Right lung (tissue), 5 donors: ENCODE measurements around the gene ABCD4. TPM values are rescaled to one million over a fixed set of nuclear protein-coding genes. Genes with fewer than 3 reads are reported as not detected.

ENCODE experiments used
- DNase-seq, 2 donors: peaks; one replicate each; pipeline ENCODE4 v3.0.0-alpha.2; 2013
- polyA plus RNA-seq, 5 donors: library from polyadenylated mRNA; unstranded; fragments of 120-200 nt; gene quantifications; one replicate each; pipeline versions ENCODE4 v1.2.1 to v1.2.3, GENCODE V29; 2013; ENCODE audit warnings: inconsistent platforms in 1 of 5, low replicate concordance in 1 of 5; ENCODE audit not compliant: insufficient read length in 5 of 5, insufficient read depth in 1 of 5

Gene ABCD4
- polyA plus RNA-seq, 5 donors: 99.9 to 135 (median 107) TPM

DNA sequence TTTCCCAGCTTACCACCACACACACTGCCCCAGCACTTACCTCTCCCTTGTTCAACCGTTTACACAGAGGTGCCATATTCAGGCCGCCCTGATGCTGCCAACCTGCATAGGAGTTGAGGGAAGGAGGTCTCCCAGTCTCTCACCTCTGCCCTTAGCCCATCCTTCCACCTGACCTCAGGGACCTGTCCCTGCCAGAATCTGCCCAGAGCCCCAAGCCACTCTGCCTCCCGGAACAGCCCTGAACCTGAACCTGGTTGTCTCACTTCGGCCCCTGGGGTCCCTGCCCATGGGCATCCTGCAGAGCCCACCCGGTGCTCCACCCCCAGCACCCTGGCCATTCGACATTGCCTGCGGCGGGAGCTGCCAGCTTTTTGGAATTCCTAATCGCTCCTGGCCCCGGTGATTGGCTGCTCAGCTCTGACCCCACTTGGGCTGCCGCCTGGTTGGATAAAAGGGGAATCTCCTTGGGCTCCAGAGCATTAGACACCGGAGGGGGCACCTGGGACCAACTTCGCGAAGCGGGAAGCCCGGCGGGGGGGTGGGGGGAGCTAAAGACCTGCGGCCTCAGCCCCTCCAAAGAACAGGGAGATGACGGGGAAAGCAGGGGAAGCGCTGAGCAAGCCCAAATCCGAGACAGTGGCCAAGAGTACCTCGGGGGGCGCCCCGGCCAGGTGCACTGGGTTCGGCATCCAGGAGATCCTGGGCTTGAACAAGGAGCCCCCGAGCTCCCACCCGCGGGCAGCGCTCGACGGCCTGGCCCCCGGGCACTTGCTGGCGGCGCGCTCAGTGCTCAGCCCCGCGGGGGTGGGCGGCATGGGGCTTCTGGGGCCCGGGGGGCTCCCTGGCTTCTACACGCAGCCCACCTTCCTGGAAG is 63.5 kb downstream of the ABCD4 start, which contains the start of gene VSX2:
Gene VSX2 (plus strand): TSS at position 476 of the 874 bp plus-strand sequence. CDS start 113 bp downstream, at position 589.
- DNase-seq: no peak

DNA sequence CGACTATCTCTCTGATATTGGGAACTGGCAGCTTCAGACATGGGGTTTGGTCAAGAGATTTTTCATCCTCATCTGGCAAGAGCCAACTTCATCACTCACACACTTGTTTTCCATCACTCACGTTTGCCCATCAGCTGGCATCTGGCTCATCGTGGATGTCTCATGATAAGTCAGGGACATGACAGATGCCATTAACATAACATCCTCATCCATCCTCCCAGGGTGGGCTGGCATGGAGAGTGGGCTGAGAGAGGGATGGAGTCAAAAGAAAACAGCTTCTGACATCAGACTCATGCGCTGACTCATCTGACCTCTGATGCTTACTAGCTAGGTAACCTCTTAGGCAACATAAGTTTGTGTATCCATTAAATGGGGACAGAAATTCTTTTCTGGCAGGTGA is 65.3 kb downstream of the ABCD4 start:
- no peak for DNase-seq

Other genes with a start within 250 kb of the ABCD4 start
- 10 to 100 TPM; 17.8 to 31.7 (median 29.2) TPM for gene ALDH6A1, start 218.5 kb downstream of the ABCD4 start, polyA plus RNA-seq
- 10 to 100 TPM; 12.7 to 19.7 (median 15.3) TPM for gene LIN52, start 218.0 kb downstream of the ABCD4 start, polyA plus RNA-seq
- gene VSX2, start 63.5 kb downstream of the ABCD4 start, polyA plus RNA-seq: not detected
- under 1 TPM in 3 of 5 donors, not detected in 2; 0.03 to 0.04 (median 0.04) TPM for gene VRTN, start 45.5 kb upstream of the ABCD4 start, polyA plus RNA-seq
- gene SYNDIG1L, start 123.3 kb upstream of the ABCD4 start, polyA plus RNA-seq: under 1 TPM; 0.40 to 0.91 (median 0.56) TPM
- gene NPC2, start 190.4 kb upstream of the ABCD4 start, polyA plus RNA-seq: 1,000 to 10,000 TPM in 1 of 5 donors, 100 to 1,000 TPM in 4; 800 to 1,202 (median 955) TPM
- 10 to 100 TPM; 29.8 to 38.3 (median 35.5) TPM for gene ISCA2, start 190.8 kb upstream of the ABCD4 start, polyA plus RNA-seq